ENCODE results near the gene TEX54. TPM values are rescaled to one million over a fixed set of nuclear protein-coding genes. Genes with fewer than 3 reads are reported as not detected.
"Not testable (repeated sequence)": the region's sequence is repeated elsewhere in the genome, so short reads cannot be mapped to it uniquely, and the experiment has no call there.

TEX54 gene
- total RNA-seq (2014; rRNA removed; shearing (Covaris generic)) = not detected in 2 replicates
- not detected in 2 replicates for polyA plus RNA-seq (2014; cell fraction: nucleus; rRNA removed)

DNA sequence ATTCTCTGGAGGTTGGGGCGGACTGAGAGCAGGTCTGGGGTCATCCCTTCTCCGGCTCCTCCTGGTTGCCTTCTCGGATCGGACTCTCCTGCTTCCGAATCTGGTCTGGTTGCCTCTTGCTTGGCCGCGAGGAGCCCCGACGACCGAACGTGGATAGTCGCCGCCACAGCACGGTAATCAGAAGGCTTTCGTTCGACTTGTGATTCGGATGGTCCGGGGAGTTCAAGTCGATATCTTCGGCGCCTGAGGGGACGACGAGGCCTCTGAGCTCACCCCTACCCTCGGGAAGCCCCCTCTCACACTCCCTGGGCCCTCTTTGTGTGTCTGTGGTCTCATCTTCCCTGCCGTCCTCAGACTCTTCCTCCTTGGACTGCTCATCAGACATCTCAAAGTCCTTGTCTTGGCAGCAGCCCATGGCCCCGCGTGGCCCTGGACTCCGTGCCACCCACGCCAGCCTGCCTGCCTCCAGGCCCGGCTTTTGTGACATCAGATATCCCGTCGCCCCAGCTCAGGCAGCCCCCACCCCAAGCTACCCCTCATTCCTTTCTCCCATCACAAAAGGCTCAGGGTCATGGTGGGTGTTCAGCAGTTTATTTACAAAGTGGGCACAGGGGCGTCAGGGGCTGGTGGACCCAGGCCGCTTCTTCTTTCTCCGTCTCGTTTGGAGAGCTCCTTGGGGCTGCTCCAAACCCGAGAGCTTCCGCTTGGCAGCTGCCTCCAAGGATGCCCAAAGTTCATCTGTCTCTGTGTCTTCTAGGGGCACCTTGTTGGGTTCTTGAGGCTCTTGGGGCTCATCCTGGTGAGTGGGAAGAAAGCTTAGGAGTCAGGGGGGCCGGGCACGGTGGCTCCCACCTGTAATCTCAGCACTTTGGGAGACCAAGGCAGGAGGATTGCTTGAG lies at the start of gene TEX54:
Gene TEX54 (minus strand): TSS at position 506 of the 899 bp plus-strand sequence.
- DNase-seq (ENCODE audit: extremely low read depth, low read depth) = no peak

DNA sequence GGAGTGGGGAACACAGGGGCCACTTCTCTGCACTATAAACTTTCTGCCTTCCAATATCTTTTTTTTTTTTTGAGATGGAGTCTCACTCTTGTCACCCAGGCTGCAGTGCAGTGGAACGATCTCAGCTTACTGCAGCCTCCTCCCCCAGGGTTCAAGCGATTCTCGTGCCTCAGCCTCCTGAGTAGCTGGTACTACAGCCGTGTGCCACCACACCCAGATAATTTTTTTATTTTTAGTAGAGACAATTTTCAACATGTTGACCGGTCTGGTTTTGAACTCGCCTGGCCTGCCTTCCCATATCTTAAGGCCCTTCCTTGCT lies 49.7 kb upstream of the TEX54 start:
- DNase-seq (ENCODE audit: extremely low read depth, low read depth) = no peak

DNA sequence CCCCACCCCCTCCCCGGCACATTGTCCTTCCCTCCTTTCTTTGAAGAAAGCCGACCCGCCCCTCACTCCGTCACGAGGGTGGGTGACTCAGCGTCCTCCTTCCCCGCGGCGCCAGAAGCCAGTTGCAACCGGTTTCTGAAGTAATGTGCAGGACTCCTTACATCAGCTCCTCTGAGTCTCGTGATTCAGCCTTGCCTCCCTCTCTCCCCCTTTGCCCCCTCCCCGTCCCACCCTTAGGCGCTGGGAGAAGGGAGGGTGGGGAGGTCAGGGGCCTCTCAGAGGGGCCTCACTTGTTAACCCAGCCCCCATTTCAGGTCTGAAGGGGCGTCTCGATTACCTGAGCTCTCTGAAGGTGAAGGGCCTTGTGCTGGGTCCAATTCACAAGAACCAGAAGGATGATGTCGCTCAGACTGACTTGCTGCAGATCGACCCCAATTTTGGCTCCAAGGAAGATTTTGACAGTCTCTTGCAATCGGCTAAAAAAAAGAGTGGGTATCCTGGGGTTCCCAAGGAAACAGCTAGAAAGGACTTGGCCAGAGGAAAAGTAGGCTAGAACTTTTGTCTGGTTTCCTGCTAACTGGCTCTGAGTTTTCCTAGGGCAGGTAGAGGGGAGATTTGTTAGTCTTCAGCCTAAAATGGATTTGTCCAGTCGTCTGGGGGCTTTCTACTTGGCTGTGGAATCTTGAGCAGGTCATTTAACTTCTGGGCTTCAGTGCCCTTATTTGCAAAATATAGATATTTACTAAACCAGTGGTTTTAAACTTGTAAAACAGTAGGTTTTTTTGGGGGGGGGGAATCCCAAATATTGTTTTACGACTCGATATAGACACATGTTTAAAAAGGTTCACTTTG lies 49.2 kb upstream of the TEX54 start:
- DNase-seq (ENCODE audit: extremely low read depth, low read depth) = peak; percentile 95

DNA sequence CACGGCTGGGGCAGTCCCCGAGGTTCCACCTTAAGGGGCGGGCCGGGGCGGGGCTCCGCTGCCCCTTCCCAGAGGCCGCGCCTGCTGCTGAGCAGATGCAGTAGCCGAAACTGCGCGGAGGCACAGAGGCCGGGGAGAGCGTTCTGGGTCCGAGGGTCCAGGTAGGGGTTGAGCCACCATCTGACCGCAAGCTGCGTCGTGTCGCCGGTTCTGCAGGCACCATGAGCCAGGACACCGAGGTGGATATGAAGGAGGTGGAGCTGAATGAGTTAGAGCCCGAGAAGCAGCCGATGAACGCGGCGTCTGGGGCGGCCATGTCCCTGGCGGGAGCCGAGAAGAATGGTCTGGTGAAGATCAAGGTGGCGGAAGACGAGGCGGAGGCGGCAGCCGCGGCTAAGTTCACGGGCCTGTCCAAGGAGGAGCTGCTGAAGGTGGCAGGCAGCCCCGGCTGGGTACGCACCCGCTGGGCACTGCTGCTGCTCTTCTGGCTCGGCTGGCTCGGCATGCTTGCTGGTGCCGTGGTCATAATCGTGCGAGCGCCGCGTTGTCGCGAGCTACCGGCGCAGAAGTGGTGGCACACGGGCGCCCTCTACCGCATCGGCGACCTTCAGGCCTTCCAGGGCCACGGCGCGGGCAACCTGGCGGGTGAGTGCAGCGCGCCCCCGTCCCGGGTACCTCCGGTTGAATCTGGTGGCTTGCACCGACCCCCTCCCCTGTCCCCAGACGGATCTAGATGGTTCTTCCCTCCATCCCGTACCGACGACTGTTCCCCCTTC lies 48.4 kb upstream of the TEX54 start, which contains the start of gene SLC3A2:
Gene SLC3A2 (plus strand): TSS at position 94 of the 776 bp plus-strand sequence. CDS start 128 bp downstream, at position 222.
- peak; percentile 76 for DNase-seq (ENCODE audit: extremely low read depth, low read depth)

DNA sequence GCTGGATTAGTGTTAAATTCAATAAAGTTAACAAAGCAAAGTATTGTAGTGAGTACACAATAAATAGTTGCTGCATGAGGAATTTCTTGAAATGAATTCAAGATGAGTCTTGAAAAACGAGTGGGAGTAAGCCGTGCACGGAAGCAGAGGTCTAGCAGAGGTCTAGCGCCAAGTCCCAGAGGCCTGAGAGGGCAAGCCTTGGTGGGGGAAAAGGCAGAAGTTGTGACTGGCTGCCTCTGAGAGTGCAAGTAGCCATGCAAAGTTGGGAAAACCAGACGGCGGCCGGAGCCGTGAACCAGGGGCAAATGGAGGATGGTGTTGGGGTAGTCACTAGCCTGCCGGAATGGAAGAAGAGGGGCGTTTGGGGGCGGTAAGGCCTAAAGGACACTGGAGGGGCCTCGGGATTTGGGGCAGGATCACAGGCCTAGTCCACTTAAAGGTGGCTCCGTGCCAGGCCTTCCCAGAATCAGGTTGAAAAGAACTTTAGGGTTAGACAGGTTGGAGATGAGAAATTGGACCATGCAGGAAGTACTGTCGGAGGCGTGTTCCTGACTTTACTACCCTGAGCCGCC lies 47.7 kb upstream of the TEX54 start:
- no peak for DNase-seq (ENCODE audit: extremely low read depth, low read depth)

DNA sequence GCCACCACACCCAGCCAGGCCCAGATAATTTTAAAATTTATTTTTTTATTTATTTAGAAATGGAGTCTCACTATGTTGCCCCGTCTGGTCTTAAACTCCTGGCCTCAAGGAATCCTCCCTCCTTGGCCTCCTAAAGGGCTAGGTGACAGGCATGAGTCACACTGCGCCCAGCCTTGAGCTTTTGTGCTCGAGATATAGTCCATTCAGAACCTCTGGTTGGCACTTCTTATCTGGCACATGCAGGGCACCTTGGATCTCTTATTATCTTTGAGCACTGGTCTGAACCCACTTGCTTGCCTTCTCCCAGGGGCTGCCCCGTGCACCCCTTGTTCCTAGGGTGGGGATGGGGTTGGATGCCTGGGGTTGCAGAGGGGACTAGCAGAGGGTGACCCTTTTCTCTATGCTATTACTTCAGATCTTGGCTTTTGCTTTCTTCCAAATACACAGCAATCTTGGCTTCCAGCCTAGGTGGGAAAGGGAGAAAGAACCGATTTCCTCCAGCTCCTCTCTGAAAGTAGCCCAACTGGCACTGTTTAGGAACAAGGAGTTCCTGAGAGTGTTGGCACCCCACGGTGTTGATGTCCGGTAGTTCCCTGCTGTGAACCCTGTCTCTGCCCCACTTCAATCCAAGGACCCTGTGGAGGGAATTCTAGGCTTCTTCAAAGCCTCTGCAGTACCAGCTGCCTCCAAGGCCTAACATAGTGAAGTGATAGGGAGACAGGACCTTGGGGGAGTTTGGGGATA lies 46.8 kb upstream of the TEX54 start:
- no peak for DNase-seq (ENCODE audit: extremely low read depth, low read depth)

DNA sequence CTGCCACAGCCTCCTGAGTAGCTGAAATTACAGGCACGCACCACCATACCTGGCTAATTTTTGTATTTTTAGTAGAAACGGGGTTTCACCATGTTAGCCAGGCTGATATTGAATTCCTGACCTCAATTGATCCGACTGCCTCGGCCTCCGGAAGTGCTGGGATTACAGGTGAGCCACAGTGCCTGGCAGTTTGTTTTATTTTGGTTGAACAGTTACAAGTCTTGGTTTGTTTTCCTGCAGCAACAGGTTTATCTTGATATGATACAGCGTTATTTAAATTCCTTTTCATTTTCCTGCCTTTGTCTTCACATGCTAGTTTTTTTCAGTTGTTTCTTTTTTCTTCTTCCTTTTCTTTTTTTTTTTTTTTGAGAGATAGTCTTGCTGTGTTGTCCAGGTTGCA lies 44.1 kb upstream of the TEX54 start:
- DNase-seq (ENCODE audit: extremely low read depth, low read depth) = no peak

DNA sequence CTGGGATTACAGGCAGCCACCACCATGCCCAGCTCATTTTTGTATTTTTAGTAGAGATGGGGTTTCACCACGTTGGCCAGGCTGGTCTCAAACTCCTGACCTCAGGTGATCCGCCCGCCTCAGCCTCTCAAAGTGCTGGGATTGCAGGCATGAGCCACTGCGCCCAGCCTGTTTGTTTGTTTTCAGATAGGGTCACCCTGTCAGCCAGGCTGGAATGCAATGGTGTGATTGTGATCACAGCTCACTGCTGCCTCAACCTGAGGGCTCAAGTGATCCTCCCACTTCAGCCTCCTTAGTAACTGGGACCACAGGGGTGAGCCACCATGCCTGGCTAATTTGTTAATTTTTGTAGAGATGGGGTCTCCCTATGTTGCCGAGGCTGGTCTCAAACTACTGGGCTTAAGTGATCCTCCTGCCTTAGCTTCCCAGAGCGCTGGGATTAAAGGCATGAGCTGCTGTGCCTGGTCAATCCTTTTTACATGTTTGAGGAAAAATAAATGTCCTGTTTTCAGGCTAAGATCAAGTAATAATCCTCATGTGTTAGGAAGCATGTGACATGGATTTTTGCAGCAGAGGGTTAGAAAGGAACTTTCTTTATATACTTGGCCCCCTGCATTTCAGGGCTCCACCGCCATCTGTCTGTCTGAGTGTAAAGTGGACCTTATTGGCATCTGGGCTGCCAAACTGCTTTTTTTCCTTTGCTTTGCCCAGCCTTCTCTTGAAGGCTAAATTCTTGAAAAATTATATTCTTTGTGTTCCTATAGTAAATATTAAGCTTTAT lies 43.2 kb upstream of the TEX54 start:
- DNase-seq (ENCODE audit: extremely low read depth, low read depth) = no peak

DNA sequence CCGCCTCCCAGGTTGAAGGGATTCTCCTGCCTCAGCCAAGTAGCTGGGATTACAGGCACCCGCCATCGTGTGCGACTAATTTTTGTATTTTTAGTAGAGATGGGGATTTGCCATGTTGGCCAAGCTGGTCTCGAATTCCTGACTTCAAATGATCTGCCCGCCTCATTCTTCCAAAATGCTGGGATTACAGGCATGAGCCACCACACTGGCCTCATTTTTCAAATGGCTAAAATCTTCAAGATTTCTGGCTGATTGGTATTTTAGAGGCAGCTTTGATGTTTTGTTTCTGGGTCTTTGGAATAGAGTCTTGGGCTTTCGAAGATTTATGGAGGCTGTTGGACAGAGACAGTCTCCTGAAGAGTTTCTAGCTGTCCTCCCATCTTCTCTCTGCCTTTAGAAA lies 42.2 kb upstream of the TEX54 start:
- no peak for DNase-seq (ENCODE audit: extremely low read depth, low read depth)

DNA sequence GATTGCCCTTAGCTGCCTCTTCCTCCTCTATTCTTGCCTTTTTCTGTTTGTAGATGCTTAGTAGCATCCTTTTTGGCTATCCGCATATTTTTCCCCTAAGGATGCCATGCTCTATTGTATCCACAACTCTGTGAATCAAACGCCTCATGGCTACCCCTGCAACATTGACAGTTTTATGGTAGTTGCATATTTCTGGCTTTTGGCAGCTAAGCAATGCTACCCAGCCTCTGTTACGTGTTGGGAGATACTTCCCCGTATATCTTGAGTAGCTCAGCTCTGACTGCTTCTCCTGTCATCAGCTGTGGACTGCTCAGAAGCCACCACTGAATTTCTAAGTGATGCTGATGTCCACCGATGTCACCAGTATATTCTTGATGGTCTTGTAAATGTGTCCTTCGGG lies 33.0 kb upstream of the TEX54 start:
- no peak for DNase-seq (ENCODE audit: extremely low read depth, low read depth)

DNA sequence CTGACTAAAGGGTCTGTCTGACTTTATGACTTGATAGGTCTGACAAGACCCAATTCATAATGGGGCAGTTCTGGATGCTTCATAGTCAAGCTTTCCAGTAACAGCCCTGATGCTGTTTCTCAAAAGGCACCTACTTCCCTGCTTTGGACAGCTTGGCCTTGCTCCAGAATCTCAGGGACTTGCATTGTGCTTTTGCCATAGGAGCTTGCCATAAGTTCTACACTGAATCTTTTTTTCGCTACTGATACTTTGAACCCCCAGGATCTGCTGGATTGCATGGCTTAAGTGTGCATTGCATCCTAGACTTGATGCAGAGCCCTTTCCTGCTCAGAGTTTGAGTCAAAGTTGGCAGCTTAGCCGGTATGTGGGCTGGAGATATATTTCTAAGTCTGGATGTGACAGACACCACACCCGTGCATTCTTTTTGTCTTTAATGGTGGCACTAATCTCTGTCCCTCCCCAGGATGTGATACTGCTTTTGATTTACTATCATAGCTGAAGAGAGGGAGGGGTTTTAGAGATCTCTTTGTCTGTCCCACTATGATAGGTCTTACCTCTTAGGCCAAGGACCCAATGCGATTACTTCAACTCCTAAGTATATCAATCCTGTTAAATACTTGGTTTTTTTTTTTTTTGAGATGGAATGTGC lies 31.2 kb upstream of the TEX54 start:
- DNase-seq (ENCODE audit: extremely low read depth, low read depth) = no peak

DNA sequence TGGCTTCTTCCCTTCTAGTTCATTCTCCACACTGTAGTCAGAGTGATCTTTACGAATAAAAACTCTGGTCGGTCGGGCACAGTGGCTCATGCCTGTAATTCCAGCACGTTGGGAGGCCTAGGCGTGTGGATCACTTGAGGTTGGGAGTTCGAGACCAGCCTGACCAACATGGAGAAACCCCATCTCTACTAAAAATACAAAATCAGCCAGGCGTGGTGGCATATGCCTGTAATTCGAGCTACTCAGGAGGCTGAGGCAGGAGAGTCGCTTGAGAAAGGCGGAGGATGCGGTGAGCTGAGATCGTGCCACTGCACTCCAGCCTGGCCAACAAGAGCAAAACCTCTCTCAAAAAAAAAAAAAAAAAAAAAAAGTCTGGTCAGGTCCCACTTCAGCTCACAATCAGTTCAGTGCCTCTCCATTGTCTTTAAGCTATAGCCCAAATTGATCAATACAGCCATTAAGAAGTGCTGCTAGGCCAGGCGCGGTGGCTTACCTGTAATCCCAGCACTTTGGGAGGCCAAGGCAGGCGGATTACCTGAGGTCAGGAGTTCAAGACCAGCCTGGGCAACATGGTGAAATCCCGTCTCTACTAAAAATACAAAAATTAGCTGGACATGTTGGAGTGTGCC lies 29.0 kb upstream of the TEX54 start:
- DNase-seq (ENCODE audit: extremely low read depth, low read depth) = not testable (repeated sequence)

DNA sequence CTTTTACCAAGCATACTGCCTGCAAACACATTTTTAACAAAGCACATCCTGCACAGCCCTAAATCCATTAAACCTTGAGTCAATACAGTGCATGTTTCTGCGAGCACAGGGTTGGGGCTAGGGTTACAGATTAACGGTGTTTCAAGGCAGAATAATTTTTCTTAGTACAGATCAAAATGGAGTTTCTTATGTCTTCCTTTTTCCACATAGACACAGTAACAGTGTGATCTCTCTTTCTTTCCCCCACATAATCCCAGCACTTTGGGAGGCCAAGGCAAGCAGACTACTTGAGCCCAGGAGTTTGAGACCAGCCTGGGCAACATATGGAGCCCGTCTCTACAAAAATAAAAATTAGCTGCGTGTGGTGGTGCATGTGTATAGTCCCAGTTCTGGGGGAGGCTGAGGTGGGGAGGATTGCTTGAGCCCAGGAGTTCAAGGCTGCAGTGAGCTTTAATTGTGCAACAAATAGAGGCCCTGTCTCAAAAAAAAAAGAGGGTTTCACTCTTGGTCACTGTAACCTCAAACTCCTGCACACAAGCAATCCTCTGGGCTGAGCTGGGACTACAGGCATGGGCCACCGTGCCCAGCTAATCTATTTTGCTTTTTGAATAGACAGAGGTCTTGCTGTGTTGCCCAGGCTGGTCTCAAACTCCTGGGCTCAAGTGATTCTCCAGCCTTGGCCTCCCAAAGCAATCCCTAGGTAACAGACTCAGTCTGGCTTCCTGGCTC lies 28.4 kb upstream of the TEX54 start:
- no peak for DNase-seq (ENCODE audit: extremely low read depth, low read depth)

DNA sequence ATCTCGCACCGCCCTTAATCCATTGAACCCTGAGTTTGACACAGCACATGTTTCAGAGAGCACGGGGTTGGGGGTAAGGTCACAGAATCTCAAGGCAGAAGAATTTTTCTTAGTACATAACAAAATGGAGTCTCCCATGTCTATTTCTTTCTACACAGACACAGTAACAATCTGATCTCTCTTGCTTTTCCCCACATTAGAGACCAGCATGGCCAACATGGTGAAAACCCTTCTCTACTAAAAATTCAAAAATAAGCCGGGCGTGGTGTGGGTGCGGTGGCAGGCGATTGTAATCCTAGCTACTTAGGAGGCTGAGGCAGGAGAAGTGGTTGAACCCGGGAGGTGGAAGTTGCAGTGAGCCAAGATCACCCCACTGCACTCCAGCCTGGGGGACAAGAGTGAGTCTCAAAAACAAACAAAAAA lies 26.7 kb upstream of the TEX54 start:
- not testable (repeated sequence) for DNase-seq (ENCODE audit: extremely low read depth, low read depth)

DNA sequence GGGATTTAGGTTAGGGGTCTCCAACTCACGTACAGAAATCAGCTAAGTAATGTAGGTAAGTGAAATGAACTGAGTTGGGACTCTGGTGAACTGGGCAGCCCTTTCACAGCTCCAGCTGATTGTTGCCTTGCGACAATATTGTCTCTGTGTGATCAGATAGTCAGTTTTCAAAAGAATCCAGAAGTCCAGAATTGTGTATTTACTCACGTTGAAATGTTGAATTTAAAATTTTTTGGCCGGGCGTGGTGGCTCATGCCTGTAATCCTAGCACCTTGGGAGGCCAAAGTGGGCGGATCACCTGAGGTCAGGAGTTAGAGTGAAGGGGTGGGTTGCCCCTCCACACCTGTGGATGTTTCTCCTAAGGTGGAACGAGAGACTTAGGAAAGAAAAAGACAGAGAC lies 25.6 kb upstream of the TEX54 start:
- DNase-seq (ENCODE audit: extremely low read depth, low read depth) = no peak

DNA sequence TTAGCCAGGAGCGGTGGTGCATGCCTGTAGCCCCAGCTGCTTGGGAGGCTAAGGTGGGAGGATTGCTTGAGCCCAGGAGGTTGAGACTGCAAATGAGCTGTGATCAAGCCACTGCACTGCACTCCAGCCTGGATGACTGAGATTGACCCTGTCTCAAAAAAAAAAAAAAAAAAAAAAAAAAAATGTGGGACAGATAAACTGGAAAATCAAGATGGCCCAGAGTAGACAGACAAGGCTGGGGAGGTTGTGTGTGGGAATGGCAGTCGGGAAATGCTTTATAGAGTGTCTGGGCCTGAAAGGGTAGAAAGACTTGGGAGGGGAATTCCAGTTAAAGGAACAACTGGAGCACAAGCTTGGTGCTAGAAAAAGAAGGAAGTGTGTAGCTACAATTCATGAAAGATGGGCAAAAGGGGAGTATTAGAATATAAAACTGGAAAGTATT lies 24.9 kb upstream of the TEX54 start:
- DNase-seq (ENCODE audit: extremely low read depth, low read depth) = no peak

DNA sequence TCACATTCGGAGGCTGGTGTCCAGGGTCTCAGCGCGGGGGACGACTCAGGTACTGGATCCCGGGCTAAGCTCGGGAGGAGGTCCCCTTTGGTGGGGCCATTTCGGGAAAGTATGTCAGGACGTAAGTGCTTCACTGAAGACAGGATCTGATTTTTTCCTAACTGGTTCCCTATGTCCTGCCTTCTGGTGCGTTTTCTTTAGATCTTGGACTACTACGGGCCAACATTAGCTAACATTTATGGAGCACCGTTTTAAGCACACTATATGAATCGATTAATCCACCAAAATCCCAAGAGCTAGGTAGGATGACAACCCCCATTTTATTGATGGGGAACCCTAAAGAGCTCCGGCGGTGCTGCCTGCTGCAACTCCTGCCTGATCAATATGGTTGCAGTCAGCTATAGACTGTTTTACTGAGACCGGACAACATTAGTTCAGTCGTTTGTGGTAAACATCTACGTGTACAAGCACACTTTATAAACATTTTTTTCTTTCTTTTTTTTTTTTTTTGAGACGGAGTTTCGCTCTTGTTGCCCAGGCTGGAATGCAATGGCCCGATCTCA lies 23.8 kb upstream of the TEX54 start:
- no peak for DNase-seq (ENCODE audit: extremely low read depth, low read depth)

All from NCI-H460 (cell line).